HG03103 (cell line): Measurements from ENCODE around the gene MMP24.
"Not testable (repeated sequence)": the region's sequence is repeated elsewhere in the genome, so short reads cannot be mapped to it uniquely, and the experiment has no call there.

Source experiments
- ATAC-seq: cut with Tn5 transposase; IDR thresholded peaks from one replicate; pipeline ENCODE4 v1.9.1; 2021; ENCODE audit warnings: low read depth; ENCODE audit not compliant: unreplicated experiment

Gene MMP24

DNA sequence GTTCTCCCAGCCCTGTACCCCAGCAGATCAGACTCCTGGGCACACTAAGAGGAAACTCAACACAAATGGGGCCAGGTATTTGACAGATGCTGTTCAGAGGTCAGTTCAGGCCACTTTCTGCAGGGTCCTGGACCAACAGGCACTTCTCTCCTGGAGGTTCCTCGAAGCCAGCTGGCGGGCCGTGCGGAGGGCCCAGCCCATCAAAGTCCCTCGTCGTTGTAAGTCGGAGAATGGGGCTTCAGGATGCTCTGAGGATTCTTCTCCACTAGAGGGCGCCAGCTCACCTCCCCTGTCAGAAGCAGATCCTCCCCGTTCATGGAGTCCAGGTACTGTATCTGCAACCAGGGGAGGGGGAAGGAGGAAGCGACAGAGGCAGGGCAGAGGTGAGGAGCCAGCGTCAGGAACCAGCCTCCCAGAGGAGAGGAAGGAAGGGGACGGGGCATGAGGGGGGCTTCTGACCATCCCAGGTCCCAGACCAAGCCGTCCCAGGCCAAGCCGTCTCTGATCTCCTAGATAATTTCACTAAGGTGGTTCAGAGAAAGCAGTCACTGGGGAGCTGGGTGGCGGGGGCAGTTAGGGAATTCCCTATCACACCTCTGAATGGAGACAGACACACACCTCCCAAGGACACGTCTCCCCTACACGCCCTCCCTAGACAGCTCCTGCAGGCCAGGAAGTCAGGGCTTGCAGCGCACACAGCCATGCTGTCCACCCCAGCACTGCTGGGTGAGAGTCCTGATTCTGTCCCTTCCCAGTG, 77.4 kb downstream of the MMP24 start:
- peak; percentile 57 for ATAC-seq

- ATAC-seq = no peak
Observed at GRCh38 chr20:35304956-35305355, 78.5 kb downstream of the MMP24 start.

DNA sequence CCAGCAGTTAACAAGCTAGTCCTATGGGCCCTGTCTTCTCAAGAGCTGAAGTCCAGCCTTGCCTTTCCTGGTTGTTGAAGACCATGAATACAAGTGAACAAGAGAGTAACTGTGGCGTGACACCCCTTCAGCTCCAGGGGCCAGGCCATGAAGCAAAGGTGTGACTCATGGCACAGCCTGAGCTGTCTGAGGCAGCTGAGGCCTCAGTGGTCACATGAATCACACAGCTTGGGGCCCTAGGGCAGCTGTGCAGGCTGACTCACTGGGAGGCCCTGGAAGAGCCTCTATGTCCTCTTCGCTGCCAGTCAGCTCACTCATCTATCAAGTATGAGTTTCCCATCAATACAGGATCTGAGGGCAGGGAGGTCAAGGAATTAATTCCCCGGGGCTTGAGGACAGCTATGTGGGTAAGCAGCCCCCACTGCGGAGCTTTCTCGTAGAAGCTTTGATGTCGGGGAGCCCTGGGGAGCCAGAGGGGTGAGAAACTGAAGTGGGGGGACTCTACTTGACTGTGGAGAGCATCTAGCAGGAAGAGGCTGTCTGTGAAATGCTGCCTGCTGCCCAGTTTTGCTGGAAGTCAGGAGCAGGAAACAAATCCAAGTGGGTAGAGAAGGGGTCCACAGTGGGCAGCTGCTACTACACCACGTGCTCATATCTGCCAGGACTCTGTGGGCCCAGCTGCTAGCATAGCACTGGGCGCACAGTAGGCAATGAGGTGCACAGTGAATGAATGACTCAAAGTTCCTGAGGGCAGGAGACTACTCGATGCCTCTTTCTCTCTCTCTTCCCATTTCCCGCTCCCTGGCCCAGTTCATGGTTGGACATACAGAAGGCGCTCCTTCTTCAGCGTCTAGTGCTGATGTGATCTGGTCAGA, 79.4 kb downstream of the MMP24 start:
- no peak for ATAC-seq

GRCh38 chr20:35306931-35307517, 80.5 kb downstream of the MMP24 start:
- no peak for ATAC-seq

DNA sequence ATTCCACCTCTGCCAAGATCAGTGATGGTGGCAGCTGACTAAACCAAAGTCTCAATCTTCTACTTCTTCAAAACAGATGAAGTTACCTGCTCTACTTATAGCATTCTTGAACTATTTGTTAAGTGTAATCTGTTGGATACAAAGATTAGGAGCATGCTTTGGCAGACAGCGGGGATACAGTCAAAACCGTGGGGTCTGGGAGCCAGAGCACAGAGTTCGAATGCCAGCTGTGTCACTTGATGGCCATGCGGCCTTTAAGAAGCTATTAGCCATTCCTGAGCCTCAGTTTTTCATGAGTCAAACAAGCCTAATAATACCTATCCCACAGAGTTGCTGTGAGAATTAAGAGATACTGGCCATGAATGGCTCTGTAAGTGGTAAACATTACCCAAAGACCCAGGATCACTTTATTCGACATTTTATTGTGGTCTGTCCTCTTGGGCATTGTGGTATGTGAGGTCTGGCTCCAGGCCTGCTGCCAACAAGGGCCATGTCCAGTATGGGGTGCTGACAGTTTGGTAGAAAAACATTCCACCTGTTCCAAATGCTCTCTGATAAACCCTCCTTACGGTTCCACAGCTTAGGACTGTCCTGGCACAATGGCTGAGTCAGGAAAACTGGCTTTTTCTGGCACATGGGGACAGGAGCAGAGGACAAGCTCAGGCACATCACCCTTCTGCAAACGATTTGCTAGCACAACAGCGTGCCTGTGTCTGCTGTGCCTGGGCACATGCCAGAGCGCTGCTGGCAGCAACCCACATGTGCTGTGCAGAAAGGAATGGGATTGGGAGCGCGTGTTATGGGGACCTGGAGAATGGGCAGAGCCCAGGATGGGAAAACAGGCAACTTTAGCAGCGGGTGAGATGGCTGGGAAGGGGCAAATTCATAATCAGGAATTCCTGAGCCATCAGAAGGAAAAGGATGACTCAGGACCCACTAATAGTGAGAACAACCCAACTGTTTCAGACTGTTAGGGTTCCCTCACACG, 81.5 kb downstream of the MMP24 start:
- no peak for ATAC-seq

- no peak for ATAC-seq
Observed at GRCh38 chr20:35311409-35311808, 84.9 kb downstream of the MMP24 start.

GRCh38 chr20:35311822-35312221, 85.3 kb downstream of the MMP24 start:
- no peak for ATAC-seq

- ATAC-seq = no peak
Observed at GRCh38 chr20:35312318-35312717, 85.8 kb downstream of the MMP24 start.

DNA sequence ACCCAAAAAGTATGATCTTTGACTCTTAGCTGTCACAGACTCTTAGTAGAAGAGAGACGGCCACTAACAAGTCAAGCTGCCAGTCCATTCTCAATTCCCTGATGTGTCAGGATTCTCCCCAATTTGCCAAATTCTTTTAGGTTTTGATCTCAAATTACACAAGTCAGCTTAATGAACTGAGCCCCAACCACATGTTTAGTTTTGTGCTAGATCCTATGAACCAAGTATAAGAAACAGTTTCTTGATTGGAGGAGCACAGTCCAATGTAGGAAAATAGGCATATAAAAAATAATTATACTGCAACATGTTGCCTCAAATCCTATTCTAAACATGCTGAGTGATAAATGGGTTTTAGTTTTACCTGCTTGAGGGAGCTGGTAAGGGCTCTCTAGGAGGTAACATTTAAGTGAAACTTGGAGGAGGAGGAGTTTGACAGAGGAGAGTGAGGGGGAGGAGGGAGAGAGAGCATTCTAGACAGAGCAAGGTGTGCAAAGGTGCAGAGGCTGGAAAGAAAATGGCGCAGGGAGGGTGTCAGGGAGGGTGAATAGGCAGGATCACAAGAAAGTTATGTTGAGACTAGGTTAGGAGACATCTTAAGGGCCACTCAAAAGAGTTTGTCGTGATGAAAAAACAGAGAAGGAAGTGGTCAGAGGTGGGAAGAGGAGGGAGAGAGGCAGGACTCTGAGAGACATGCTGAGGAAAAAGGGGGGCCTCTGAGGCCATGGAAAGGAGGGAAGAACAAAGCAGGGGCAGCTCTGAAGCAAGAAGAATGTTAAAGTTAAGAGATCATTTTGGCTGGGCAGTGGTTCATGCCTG, 88.5 kb downstream of the MMP24 start:
- ATAC-seq = no peak

DNA sequence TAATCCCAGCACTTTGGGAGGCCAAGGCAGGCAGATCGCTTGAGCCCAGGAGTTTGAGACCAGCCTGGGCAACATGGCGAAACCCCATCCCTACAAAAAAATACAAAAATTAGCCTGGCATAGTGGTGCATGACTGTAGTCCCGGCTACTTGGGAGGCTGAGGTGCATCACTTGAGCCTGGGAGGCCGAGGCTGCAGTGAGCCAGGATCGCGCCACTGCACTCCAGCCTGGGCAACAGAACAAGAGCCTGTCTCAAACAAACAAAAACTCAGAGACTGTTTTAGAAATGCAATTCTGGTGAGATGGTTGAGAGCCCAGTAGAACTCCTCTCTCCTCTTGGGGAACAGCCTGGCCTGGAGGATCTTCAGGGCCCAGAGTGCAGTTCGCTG, 89.1 kb downstream of the MMP24 start:
- ATAC-seq = not testable (repeated sequence)

- no peak for ATAC-seq
Observed at GRCh38 chr20:35316086-35316485, 89.6 kb downstream of the MMP24 start.

- no peak for ATAC-seq
Observed at GRCh38 chr20:35317416-35318210, 91.1 kb downstream of the MMP24 start.

DNA sequence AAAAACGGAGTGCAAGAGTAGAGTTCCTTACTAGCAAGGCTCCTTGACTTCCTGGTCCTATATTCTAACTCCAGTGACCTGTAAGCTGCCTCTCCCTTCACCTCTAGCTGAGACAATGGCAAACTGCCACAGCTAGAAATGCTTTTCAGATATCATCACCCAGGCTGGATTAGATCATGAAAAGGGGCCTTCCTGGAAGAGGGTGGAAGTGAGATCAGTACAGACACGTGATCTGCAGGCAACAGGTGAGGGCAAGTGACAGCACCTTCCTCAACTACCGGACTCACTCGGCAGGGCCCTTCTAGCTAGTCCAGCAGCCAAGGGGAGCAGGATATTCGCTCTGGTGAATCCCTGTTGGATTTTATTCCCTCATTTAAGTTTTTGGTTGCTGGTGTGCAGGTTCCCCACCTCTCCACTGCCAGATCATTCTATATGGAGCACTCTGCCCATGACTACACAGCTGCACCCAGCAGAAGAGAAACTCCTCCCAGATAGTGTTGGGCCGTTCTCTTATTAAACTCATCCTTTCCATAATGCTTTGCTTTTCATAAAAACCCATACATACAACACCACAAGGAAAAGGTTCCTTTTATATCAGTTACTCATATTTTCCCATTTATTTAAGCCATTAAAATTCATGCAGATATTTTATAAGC, 92.1 kb downstream of the MMP24 start:
- no peak for ATAC-seq

- ATAC-seq = no peak
Observed at GRCh38 chr20:35319192-35319870, 92.8 kb downstream of the MMP24 start.

DNA sequence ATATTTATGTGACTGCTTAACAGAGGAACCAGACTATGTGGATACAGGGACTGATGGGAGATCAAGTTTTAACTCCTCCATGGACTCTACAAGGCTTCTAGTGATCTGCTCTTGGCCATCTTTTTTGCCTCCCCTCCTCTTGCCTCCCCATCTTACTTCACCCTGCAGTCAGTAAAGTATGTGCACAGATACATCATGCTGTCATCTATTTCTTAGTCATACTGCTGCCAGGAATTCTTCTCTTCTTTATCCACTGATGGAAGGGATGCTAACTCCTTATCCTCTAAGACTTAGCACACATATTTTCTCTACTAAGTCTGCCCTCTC, 93.3 kb downstream of the MMP24 start:
- ATAC-seq = no peak

GRCh38 chr20:35320396-35321126, 94.1 kb downstream of the MMP24 start:
- no peak for ATAC-seq

GRCh38 chr20:35325401-35325800, 98.9 kb downstream of the MMP24 start:
- no peak for ATAC-seq
